ENCODE measurements around the gene SLC38A3. TPM values are rescaled to one million over a fixed set of nuclear protein-coding genes. Genes with fewer than 3 reads are reported as not detected.

Gene SLC38A3
- total and polyA plus RNA-seq, 9 of the 15 experiments (the other 6 are each of a cell fraction or from before 2014, with no cell fraction given): 0.09 to 0.38 (median 0.16) TPM; not detected in 6

GRCh38 chr3:50260942-50261441 lies 55.9 kb downstream of the SLC38A3 start:
- H3K4me2 ChIP-seq (ENCODE audit: insufficient read depth, low read length): peak overlapping the region; percentile 82
- no peaks in the 10 kb centered on the region for H3K9me1 ChIP-seq (ENCODE audit: control insufficient read depth, insufficient read depth, low read length)
- no peak for FAIRE-seq
- H3K4me3 ChIP-seq: peak overlapping the region; percentile 58; the same call in 1 of the 2 replicates
- ChIA-PET CTCF (ENCODE audit: low intra/inter-chr PET ratio) (interaction anchor here (0.9 to 1.4 kb wide), 2 partner anchors 12 to 91 kb away, joined by 3 to 7 read pairs; no protein-coding TSS in a partner anchor), POLR2A (interaction anchor here (0.6 to 1.4 kb wide), 5 partner anchors 14 to 537 kb away, joined by 3 to 5 read pairs (median 4); partner anchors contain the start of gene GMPPB)
- no peaks in the 10 kb centered on the region for H3K27me3 ChIP-seq (ENCODE audit: control insufficient read depth in 2 of 2, insufficient read depth in 2 of 2, low read length in 2 of 2)
- 74% methylated on average over 3 of the region's 5 CpGs for WGBS (ENCODE audit: insufficient coverage, low coverage, missing lambda C conversion rate)
- peaks cover 6 to 39% of the 10 kb centered on the region in 2 experiments; a peak in 4 of 5 replicates for H3K4me1 ChIP-seq (replicated peaks in 1 of 2; ENCODE audit: control insufficient read depth in 2 of 2, insufficient read depth in 2 of 2, low read length in 2 of 2)
- peaks cover 4% of the 10 kb centered on the region; the same call in 1 of the 2 replicates for H3K9me3 ChIP-seq (replicated peaks; ENCODE audit: control insufficient read depth, insufficient read depth, low read depth, low read length)
- peak overlapping the region; percentile 73 to 94; a peak in 3 of 4 replicates for H3K9ac ChIP-seq (ENCODE audit: insufficient read depth in 1 of 2, low read depth in 2 of 2, low read length in 2 of 2)
- peaks cover 3% of the 10 kb centered on the region; the same call in 1 of the 3 replicates for H3K79me2 ChIP-seq (ENCODE audit: control insufficient read depth, insufficient read depth, low read length)
- ATAC-seq: no peak
- H4K20me1 ChIP-seq (replicated peaks; ENCODE audit: control insufficient read depth, insufficient read depth, low read length): no peaks in the 10 kb centered on the region
- TF ChIP-seq MAZ (CRISPR knock-in tag; conservative IDR thresholded peaks at IDR 0.05 in 1 of 2, IDR thresholded peaks at IDR 0.05 in 1 of 2): no peak
- in situ Hi-C loops (cut with MboI) (no loop called here), intact Hi-C loops (cut with micrococcal nuclease) (no loop called here)
- H3K36me3 ChIP-seq (ENCODE audit: control insufficient read depth, insufficient read depth, low read length): peaks cover 21% of the 10 kb centered on the region; the same call in 2 of the 3 replicates
- no peak overlapping the region for H2AFZ ChIP-seq (ENCODE audit: low read depth, low read length)
- peak overlapping the region; percentile 84; the same call in 2 of the 3 replicates for H3K27ac ChIP-seq (ENCODE audit: extremely low read depth, low read depth, low read length)
- DNase-seq (ENCODE audit: extremely low read depth in 1 of 4, low spot score in 3 of 4): no peak
- no TSS peak for BruUV-seq (replicated peaks)

GRCh38 chr3:50261505-50261904 lies 56.4 kb downstream of the SLC38A3 start:
- in situ Hi-C loops (cut with MboI): no loop called here
- Histone ChIP-seq H3K79me2 (ENCODE audit: control insufficient read depth, insufficient read depth, low read length) (peaks cover 3% of the 10 kb centered on the region; the same call in 1 of the 3 replicates), H3K9me1 (ENCODE audit: control insufficient read depth, insufficient read depth, low read length) (no peaks in the 10 kb centered on the region), H3K4me1 (replicated peaks in 1 of 2; ENCODE audit: control insufficient read depth in 2 of 2, insufficient read depth in 2 of 2, low read length in 2 of 2) (peaks cover 6 to 39% of the 10 kb centered on the region in 2 experiments; a peak in 4 of 5 replicates), H2AFZ (ENCODE audit: low read depth, low read length) (no peak overlapping the region), H4K20me1 (replicated peaks; ENCODE audit: control insufficient read depth, insufficient read depth, low read length) (no peaks in the 10 kb centered on the region), H3K9me3 (replicated peaks; ENCODE audit: control insufficient read depth, insufficient read depth, low read depth, low read length) (peaks cover 4% of the 10 kb centered on the region; the same call in 1 of the 2 replicates), H3K4me3 (no peak overlapping the region), H3K27ac (ENCODE audit: extremely low read depth, low read depth, low read length) (no peak overlapping the region), H3K4me2 (ENCODE audit: insufficient read depth, low read length) (no peak overlapping the region), H3K9ac (ENCODE audit: insufficient read depth in 1 of 2, low read depth in 2 of 2, low read length in 2 of 2) (no peak overlapping the region), H3K27me3 (ENCODE audit: control insufficient read depth in 2 of 2, insufficient read depth in 2 of 2, low read length in 2 of 2) (no peaks in the 10 kb centered on the region), H3K36me3 (ENCODE audit: control insufficient read depth, insufficient read depth, low read length) (peaks cover 17% of the 10 kb centered on the region; the same call in 2 of the 3 replicates)
- no peak for DNase-seq (ENCODE audit: extremely low read depth in 1 of 4, low spot score in 3 of 4)
- no CpG with 5 or more reads among the region's 2 CpGs for WGBS (ENCODE audit: insufficient coverage, low coverage, missing lambda C conversion rate)
- intact Hi-C loops (cut with micrococcal nuclease): no loop called here
- no TSS peak for BruUV-seq (replicated peaks)
- FAIRE-seq: no peak
- no peak for ATAC-seq
- POLR2A ChIA-PET: interaction anchor here (0.6 to 1.4 kb wide), 7 partner anchors 14 to 538 kb away, joined by 3 to 5 read pairs (median 4); partner anchors contain the start of gene GMPPB
- CTCF ChIA-PET (ENCODE audit: low intra/inter-chr PET ratio): interaction anchor here (1.4 kb wide), 1 partner anchor 11 kb away, joined by 7 read pairs; no protein-coding TSS in a partner anchor
- TF ChIP-seq KDM4B (IDR thresholded peaks at IDR 0.05; ENCODE audit: borderline replicate concordance in 2 of 2, low read depth in 1 of 2) (no peak), CTCF (IDR thresholded peaks at IDR 0.05 in 2 of 3, conservative IDR thresholded peaks at IDR 0.05 in 1 of 3; ENCODE audit: insufficient read depth in 2 of 3, low read depth in 1 of 3, low read length in 3 of 3) (no peak)

Measured in K562 (cell line).